ENCODE measurements around the gene TRAF3IP3.

The TRAF3IP3 gene

GRCh38 chr1:209769971-209770370, 14.1 kb downstream of the TRAF3IP3 start:
- peaks cover 52% of the 10 kb centered on the region for H3K4me1 ChIP-seq (ENCODE audit: low read length)
- no peaks in the 10 kb centered on the region for H3K27me3 ChIP-seq (replicated peaks; ENCODE audit: insufficient read depth, low read length)
- H3K9me2 ChIP-seq (replicated peaks; ENCODE audit: insufficient read depth, low read length): no peaks in the 10 kb centered on the region
- peak overlapping the region; percentile 80; the same call in 1 of the 2 replicates for H3K9ac ChIP-seq (ENCODE audit: low read length)
- peaks cover under 1% of the 10 kb centered on the region; the same call in 1 of the 2 replicates for H3K36me3 ChIP-seq (replicated peaks; ENCODE audit: insufficient read depth, low read length)
- H3K27ac ChIP-seq (ENCODE audit: low read length): peak overlapping the region; percentile 92; the same call in 1 of the 2 replicates
- peak overlapping the region; percentile 75 for H3K4me2 ChIP-seq (ENCODE audit: low read depth, low read length)
- no peaks in the 10 kb centered on the region for H4K20me1 ChIP-seq (ENCODE audit: insufficient read depth, low read length)
- H3K9me3 ChIP-seq (replicated peaks; ENCODE audit: insufficient read depth, low read length): no peaks in the 10 kb centered on the region
- peak overlapping the region; percentile 60 for H3K4me3 ChIP-seq (ENCODE audit: low read length)
- DNase-seq: no peak
- H2AFZ ChIP-seq (ENCODE audit: low read length): peak overlapping the region; percentile 20; the same call in 1 of the 2 replicates
- TF ChIP-seq EZH2 (optimal IDR thresholded peaks at IDR 0.05; ENCODE audit: low read depth, low read length): no peak
- peaks cover 42% of the 10 kb centered on the region for H3F3A ChIP-seq (ENCODE audit: insufficient read depth, low read length)
- H3K79me2 ChIP-seq (ENCODE audit: low read length): peaks cover 20% of the 10 kb centered on the region

GRCh38 chr1:209770636-209771415, 15.0 kb downstream of the TRAF3IP3 start:
- DNase-seq: no peak
- Histone ChIP-seq H3K4me1 (ENCODE audit: low read length) (peaks cover 53% of the 10 kb centered on the region), H3K9me3 (replicated peaks; ENCODE audit: insufficient read depth, low read length) (no peaks in the 10 kb centered on the region), H3K4me2 (ENCODE audit: low read depth, low read length) (peak overlapping the region; percentile 75), H3K79me2 (ENCODE audit: low read length) (peaks cover 20% of the 10 kb centered on the region), H2AFZ (ENCODE audit: low read length) (no peak overlapping the region), H4K20me1 (ENCODE audit: insufficient read depth, low read length) (no peaks in the 10 kb centered on the region), H3K27ac (ENCODE audit: low read length) (no peak overlapping the region), H3K27me3 (replicated peaks; ENCODE audit: insufficient read depth, low read length) (no peaks in the 10 kb centered on the region), H3F3A (ENCODE audit: insufficient read depth, low read length) (peaks cover 38% of the 10 kb centered on the region), H3K36me3 (replicated peaks; ENCODE audit: insufficient read depth, low read length) (peaks cover 9% of the 10 kb centered on the region; the same call in 1 of the 2 replicates), H3K4me3 (ENCODE audit: low read length) (no peak overlapping the region), H3K9me2 (replicated peaks; ENCODE audit: insufficient read depth, low read length) (no peaks in the 10 kb centered on the region), H3K9ac (ENCODE audit: low read length) (no peak overlapping the region)
- TF ChIP-seq EZH2 (optimal IDR thresholded peaks at IDR 0.05; ENCODE audit: low read depth, low read length) (no peak), EZH2phosphoT487 (IDR thresholded peaks at IDR 0.05; ENCODE audit: low read length) (no peak), CTCF (IDR thresholded peaks at IDR 0.05; ENCODE audit: low read length) (no peak)

GRCh38 chr1:209772126-209772525, 16.3 kb downstream of the TRAF3IP3 start:
- H2AFZ ChIP-seq (ENCODE audit: low read length): no peak overlapping the region
- no peak overlapping the region for H3K9ac ChIP-seq (ENCODE audit: low read length)
- peaks cover 40% of the 10 kb centered on the region for H3K4me1 ChIP-seq (ENCODE audit: low read length)
- TF ChIP-seq CTCF (IDR thresholded peaks at IDR 0.05; ENCODE audit: low read length) (no peak), EZH2 (optimal IDR thresholded peaks at IDR 0.05; ENCODE audit: low read depth, low read length) (no peak), EZH2phosphoT487 (IDR thresholded peaks at IDR 0.05; ENCODE audit: low read length) (no peak)
- no peak overlapping the region for H3K4me2 ChIP-seq (ENCODE audit: low read depth, low read length)
- H3K9me2 ChIP-seq (replicated peaks; ENCODE audit: insufficient read depth, low read length): no peaks in the 10 kb centered on the region
- no peak for DNase-seq
- no peak overlapping the region for H3K27ac ChIP-seq (ENCODE audit: low read length)
- peaks cover 12% of the 10 kb centered on the region; the same call in 1 of the 2 replicates for H3K36me3 ChIP-seq (replicated peaks; ENCODE audit: insufficient read depth, low read length)
- H3K27me3 ChIP-seq (replicated peaks; ENCODE audit: insufficient read depth, low read length): no peaks in the 10 kb centered on the region
- H3K4me3 ChIP-seq (ENCODE audit: low read length): no peak overlapping the region
- H4K20me1 ChIP-seq (ENCODE audit: insufficient read depth, low read length): no peaks in the 10 kb centered on the region
- H3F3A ChIP-seq (ENCODE audit: insufficient read depth, low read length): peaks cover 31% of the 10 kb centered on the region
- H3K79me2 ChIP-seq (ENCODE audit: low read length): peaks cover 20% of the 10 kb centered on the region
- no peaks in the 10 kb centered on the region for H3K9me3 ChIP-seq (replicated peaks; ENCODE audit: insufficient read depth, low read length)

- H3K4me1 ChIP-seq (ENCODE audit: low read length): peaks cover 29% of the 10 kb centered on the region
- H3K9me3 ChIP-seq (replicated peaks; ENCODE audit: insufficient read depth, low read length): no peaks in the 10 kb centered on the region
- H3K9ac ChIP-seq (ENCODE audit: low read length): no peak overlapping the region
- H3K4me3 ChIP-seq (ENCODE audit: low read length): no peak overlapping the region
- H4K20me1 ChIP-seq (ENCODE audit: insufficient read depth, low read length): no peaks in the 10 kb centered on the region
- no peak overlapping the region for H2AFZ ChIP-seq (ENCODE audit: low read length)
- no peak for DNase-seq
- no peaks in the 10 kb centered on the region for H3K9me2 ChIP-seq (replicated peaks; ENCODE audit: insufficient read depth, low read length)
- peaks cover 19% of the 10 kb centered on the region; the same call in 1 of the 2 replicates for H3K36me3 ChIP-seq (replicated peaks; ENCODE audit: insufficient read depth, low read length)
- H3K27ac ChIP-seq (ENCODE audit: low read length): peak overlapping the region; percentile 19; the same call in 1 of the 2 replicates
- H3F3A ChIP-seq (ENCODE audit: insufficient read depth, low read length): peaks cover 6% of the 10 kb centered on the region; the same call in 1 of the 2 replicates
- H3K27me3 ChIP-seq (replicated peaks; ENCODE audit: insufficient read depth, low read length): no peaks in the 10 kb centered on the region
- H3K79me2 ChIP-seq (ENCODE audit: low read length): peaks cover 20% of the 10 kb centered on the region
- TF ChIP-seq EZH2phosphoT487 (IDR thresholded peaks at IDR 0.05; ENCODE audit: low read length): no peak
- H3K4me2 ChIP-seq (ENCODE audit: low read depth, low read length): peak overlapping the region; percentile 23; the same call in 1 of the 2 replicates
These were observed 18.7 kb downstream of the TRAF3IP3 start for GRCh38 chr1:209774592-209774991.
